ENCODE data around the gene EXD3. TPM values are rescaled to one million over a fixed set of nuclear protein-coding genes. Genes with fewer than 3 reads are reported as not detected.

The EXD3 gene
- total RNA-seq, 4 donors from 2014 or later, result 11.8 to 49.0 (median 31.5) TPM

DNA sequence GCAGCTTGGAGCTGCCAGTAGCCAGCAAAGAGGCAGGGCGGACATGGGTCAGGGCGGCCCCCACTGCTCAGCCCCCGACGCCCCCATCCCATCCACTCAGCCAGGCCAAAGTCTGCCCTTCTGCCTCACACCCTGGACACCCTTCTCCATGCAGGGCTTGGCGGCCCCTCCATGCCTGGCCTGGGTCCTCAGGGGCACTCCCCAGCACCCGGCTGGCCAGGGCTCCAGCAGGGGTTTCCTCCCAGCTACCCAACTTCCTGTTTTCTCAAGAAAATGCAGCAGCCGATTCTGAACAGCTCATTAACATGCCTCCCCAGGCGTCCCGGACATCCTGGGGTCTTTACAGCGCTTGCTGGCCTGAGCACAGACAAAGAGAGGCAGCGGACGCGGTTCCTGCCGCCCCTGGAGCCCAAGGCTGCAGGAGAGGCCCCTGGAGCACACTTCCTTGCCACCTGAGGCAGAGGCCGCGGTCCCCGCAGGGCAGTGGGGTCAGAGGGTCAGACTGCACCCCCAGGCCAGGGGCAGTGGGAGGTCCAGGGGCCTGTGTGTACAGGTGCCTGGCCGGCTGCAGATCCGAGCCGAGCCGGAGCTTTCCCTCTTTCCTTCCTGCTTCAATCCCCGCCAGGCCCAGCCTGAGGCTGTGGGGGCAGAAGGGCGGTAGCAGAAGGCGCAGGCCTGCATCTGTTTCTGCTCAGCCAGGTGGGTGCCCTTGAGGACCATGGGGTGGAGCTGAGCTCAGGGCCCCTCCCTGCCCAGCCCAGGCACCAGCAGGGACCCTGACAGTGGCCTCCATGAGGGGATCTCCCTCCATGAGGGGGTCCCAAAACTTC, 102.2 kb downstream of the EXD3 start:
- Histone ChIP-seq H3K27ac (no peak overlapping the region), H3K36me3 (no peaks in the 10 kb centered on the region), H3K4me1 (peaks cover 0 to 8% of the 10 kb centered on the region in 2 donors), H3K9me3 (no peaks in the 10 kb centered on the region), H3K27me3 (peaks cover 0 to 9% of the 10 kb centered on the region in 2 donors), H3K4me3 (no peak overlapping the region)
- intact Hi-C loops (cut with DNase I; ENCODE audit: low total_unique reads), result no loop called here
- DNase-seq, result no peak
- TF ChIP-seq, protein P1, sequence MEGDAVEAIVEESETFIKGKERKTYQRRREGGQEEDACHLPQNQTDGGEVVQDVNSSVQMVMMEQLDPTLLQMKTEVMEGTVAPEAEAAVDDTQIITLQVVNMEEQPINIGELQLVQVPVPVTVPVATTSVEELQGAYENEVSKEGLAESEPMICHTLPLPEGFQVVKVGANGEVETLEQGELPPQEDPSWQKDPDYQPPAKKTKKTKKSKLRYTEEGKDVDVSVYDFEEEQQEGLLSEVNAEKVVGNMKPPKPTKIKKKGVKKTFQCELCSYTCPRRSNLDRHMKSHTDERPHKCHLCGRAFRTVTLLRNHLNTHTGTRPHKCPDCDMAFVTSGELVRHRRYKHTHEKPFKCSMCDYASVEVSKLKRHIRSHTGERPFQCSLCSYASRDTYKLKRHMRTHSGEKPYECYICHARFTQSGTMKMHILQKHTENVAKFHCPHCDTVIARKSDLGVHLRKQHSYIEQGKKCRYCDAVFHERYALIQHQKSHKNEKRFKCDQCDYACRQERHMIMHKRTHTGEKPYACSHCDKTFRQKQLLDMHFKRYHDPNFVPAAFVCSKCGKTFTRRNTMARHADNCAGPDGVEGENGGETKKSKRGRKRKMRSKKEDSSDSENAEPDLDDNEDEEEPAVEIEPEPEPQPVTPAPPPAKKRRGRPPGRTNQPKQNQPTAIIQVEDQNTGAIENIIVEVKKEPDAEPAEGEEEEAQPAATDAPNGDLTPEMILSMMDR (IDR thresholded peaks at IDR 0.05), result no peak
- no peak for TF ChIP-seq POLR2A (IDR thresholded peaks at IDR 0.05)

DNA sequence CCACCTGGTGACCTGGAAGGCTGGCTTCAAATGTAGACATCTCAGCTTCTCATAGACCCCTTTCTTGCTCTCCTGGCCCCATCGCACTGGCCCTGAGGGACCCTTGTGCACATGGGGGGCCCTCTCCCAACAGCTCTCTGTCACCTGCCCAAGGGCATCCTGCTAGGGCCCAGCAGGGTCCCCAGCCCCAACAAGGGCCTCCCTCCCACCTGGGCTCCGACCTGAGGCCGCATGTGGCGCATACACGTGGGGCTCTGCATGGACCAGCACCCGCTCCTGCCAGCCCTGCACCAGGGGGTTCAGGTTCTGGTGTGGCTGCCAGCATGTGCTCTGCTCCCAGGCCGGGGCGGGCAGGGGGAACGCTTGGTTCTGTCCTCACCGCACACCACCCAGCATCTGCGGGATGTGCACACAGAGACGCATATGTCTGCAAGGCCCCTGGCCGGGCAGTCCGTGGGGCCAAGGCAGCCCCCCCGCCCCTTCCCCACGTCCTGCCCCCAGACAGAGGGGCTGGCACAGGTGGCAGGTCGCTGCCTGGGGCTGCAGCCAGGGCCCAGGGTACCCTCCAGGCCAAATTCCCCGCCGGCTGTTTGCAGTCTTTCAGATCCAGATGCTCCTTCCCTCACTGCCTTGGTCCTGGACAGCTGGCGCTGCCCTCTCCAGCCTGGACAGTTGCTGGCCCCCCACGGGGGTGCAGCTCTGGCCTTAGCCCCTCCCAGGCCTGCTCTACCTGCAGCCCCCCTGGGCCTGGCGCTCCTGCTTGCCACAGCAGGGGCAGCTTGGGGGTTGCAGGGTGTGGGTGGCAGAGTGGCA, 103.0 kb downstream of the EXD3 start:
- Histone ChIP-seq H3K9me3 (no peaks in the 10 kb centered on the region), H3K27ac (no peak overlapping the region), H3K4me3 (no peak overlapping the region), H3K4me1 (peaks cover 0 to 12% of the 10 kb centered on the region in 2 donors), H3K27me3 (peaks cover 0 to 9% of the 10 kb centered on the region in 2 donors), H3K36me3 (no peaks in the 10 kb centered on the region)
- TF ChIP-seq, protein P1 (IDR thresholded peaks at IDR 0.05), result no peak
- TF ChIP-seq POLR2A (IDR thresholded peaks at IDR 0.05), result no peak
- intact Hi-C loops (cut with DNase I; ENCODE audit: low total_unique reads), result no loop called here
- DNase-seq, result no peak

DNA sequence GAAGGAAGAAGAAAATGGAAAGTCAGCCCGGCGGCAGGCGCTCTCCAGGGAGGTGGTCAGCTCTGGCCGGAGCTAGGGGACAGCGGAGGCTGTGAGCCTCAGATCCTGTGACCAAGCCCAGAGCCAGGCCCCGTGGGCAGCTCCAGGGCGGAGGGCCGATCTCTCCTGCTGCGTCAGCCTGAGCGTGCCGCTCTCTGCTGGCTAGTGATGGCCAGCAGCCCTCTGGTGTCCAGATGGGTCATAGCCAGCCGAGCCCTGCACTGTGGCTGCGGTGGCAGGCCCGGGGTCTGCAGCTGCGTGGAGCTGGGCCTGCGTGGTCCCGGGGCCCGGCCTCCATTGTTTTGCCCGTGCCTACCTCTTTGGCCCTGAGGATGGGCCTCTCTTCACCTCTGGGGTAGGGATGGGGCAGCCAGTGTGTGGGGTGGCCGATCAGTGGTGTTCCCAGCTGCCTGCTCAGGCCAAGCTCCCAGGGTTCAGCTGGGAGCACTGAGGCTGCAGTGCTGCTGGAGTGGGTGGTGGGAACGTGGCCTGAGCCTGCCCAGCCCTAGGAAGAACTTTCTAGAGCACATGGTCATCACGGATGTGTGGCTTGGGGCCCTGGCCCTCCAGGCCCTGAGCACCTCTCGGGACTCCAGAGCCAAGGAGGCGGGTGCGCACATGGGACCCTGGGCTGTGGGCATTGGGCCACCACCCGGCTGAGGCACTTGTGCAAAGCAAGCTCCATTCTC, 103.8 kb downstream of the EXD3 start:
- Histone ChIP-seq H3K4me3 (no peak overlapping the region), H3K27me3 (peaks cover 0 to 9% of the 10 kb centered on the region in 2 donors), H3K27ac (peak overlapping the region; percentile 55 to 76), H3K4me1 (peaks cover 0 to 12% of the 10 kb centered on the region in 2 donors), H3K9me3 (no peaks in the 10 kb centered on the region), H3K36me3 (no peaks in the 10 kb centered on the region)
- peak; percentile 31 for DNase-seq
- TF ChIP-seq POLR2A (IDR thresholded peaks at IDR 0.05), result no peak
- TF ChIP-seq, protein P1 (IDR thresholded peaks at IDR 0.05), result peak in 3 of 4 experiments; percentile 10 to 61 (median 40)
- intact Hi-C loops (cut with DNase I; ENCODE audit: low total_unique reads), result no loop called here

DNA sequence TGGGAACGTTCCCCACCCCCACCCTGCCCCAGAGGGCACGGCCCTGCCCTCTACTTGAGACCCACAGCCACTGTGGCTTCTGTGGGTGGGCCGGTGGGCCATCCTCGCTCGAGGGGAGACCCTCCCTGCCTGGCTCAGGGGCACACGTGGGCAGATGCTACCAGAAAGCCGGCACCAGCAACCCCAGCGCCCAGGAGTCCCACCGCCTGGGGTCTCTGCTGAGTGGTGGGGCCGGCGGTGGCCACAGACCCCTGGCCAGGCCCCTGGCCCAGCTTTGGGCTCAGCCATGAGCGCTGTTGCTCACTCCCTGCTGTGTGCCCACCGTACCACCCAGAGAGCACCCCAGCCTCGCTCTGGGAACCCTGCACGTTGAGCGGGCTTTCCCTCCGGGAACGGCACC, 104.4 kb downstream of the EXD3 start:
- no peak for DNase-seq
- Histone ChIP-seq H3K4me3 (no peak overlapping the region), H3K27ac (peak overlapping the region; percentile 55 to 76)

More for the DNA sequence above, 104.4 kb downstream of the EXD3 start:
- Histone ChIP-seq H3K4me1 (peaks cover 0 to 12% of the 10 kb centered on the region in 2 donors), H3K9me3 (no peaks in the 10 kb centered on the region), H3K27me3 (peaks cover 0 to 9% of the 10 kb centered on the region in 2 donors), H3K36me3 (no peaks in the 10 kb centered on the region)
- intact Hi-C loops (cut with DNase I; ENCODE audit: low total_unique reads), result no loop called here
- TF ChIP-seq, protein P1 (IDR thresholded peaks at IDR 0.05), result no peak
- no peak for TF ChIP-seq POLR2A (IDR thresholded peaks at IDR 0.05)
